ENCODE data around the gene MFN2. TPM values are rescaled to one million over a fixed set of nuclear protein-coding genes. Genes with fewer than 3 reads are reported as not detected.
A peak's percentile ranks its signal among the peaks of the same experiment; 100 is the strongest.

The MFN2 gene
- total RNA-seq, 1 donor from 2014 or later: 29.6 TPM

- Histone ChIP-seq H3K36me3 (no peaks in the 10 kb centered on the region), H3K4me3 (no peak overlapping the region), H3F3A (ENCODE audit: low read depth) (no peaks in the 10 kb centered on the region), H3K9me3 (ENCODE audit: low read depth) (no peaks in the 10 kb centered on the region), H3K79me2 (ENCODE audit: low read depth) (no peaks in the 10 kb centered on the region), H2AFZ (replicated peaks) (no peak overlapping the region), H3K27ac (no peak overlapping the region), H3K27me3 (no peaks in the 10 kb centered on the region), H4K20me1 (ENCODE audit: low read depth) (no peaks in the 10 kb centered on the region), H3K9ac (no peak overlapping the region), H3K4me2 (no peak overlapping the region), H3K4me1 (no peaks in the 10 kb centered on the region)
- Mint-ChIP-seq H3K27me3 (ENCODE audit: insufficient read depth, low read depth) (peaks cover 3% of the 10 kb centered on the region), H3K4me3 (no peak overlapping the region), H3K27ac (no peak overlapping the region), H3K4me1 (no peaks in the 10 kb centered on the region), H3K36me3 (peaks cover 11% of the 10 kb centered on the region), H3K9me3 (no peaks in the 10 kb centered on the region)
- no peak for TF ChIP-seq EZH2 (IDR thresholded peaks at IDR 0.05)
- no peak for TF ChIP-seq EZH2phosphoT487 (IDR thresholded peaks at IDR 0.05)
- TF ChIP-seq CTCF (IDR thresholded peaks at IDR 0.05): no peak
- no peak for DNase-seq (ENCODE audit: low spot score)
Measured at GRCh38 chr1:11963622-11964021, 16.6 kb upstream of the MFN2 start.

- peaks cover 3% of the 10 kb centered on the region for H3K27me3 Mint-ChIP-seq (ENCODE audit: insufficient read depth, low read depth)
- Histone ChIP-seq H2AFZ (replicated peaks) (no peak overlapping the region), H3K4me1 (no peaks in the 10 kb centered on the region), H3K36me3 (no peaks in the 10 kb centered on the region), H3K27me3 (no peaks in the 10 kb centered on the region), H3F3A (ENCODE audit: low read depth) (no peaks in the 10 kb centered on the region), H3K27ac (no peak overlapping the region), H4K20me1 (ENCODE audit: low read depth) (no peaks in the 10 kb centered on the region), H3K4me2 (no peak overlapping the region), H3K79me2 (ENCODE audit: low read depth) (no peaks in the 10 kb centered on the region), H3K9ac (no peak overlapping the region), H3K9me3 (ENCODE audit: low read depth) (no peaks in the 10 kb centered on the region), H3K4me3 (no peak overlapping the region)
- H3K36me3 Mint-ChIP-seq: peaks cover 11% of the 10 kb centered on the region
- H3K4me3 Mint-ChIP-seq: no peak overlapping the region
- no peak for DNase-seq (ENCODE audit: low spot score)
- no peaks in the 10 kb centered on the region for H3K4me1 Mint-ChIP-seq
- no peaks in the 10 kb centered on the region for H3K9me3 Mint-ChIP-seq
- H3K27ac Mint-ChIP-seq: no peak overlapping the region
- TF ChIP-seq EZH2phosphoT487 (IDR thresholded peaks at IDR 0.05) (no peak), EZH2 (IDR thresholded peaks at IDR 0.05) (no peak), CTCF (IDR thresholded peaks at IDR 0.05) (no peak)
Measured at GRCh38 chr1:11964656-11965055, 15.6 kb upstream of the MFN2 start.

GRCh38 chr1:11967028-11967547 lies 13.2 kb upstream of the MFN2 start:
- H3K27ac Mint-ChIP-seq: no peak overlapping the region
- peaks cover 10% of the 10 kb centered on the region for H3K36me3 Mint-ChIP-seq
- H3K9me3 Mint-ChIP-seq: no peaks in the 10 kb centered on the region
- peaks cover 2% of the 10 kb centered on the region for H3K4me1 Mint-ChIP-seq
- DNase-seq (ENCODE audit: low spot score): peak; percentile 61
- no peak overlapping the region for H3K4me3 Mint-ChIP-seq
- H3K36me3 ChIP-seq: no peaks in the 10 kb centered on the region
- H3K27me3 ChIP-seq: no peaks in the 10 kb centered on the region
- no peaks in the 10 kb centered on the region for H3K79me2 ChIP-seq (ENCODE audit: low read depth)
- H3F3A ChIP-seq (ENCODE audit: low read depth): no peaks in the 10 kb centered on the region
- peaks cover 3% of the 10 kb centered on the region for H3K27me3 Mint-ChIP-seq (ENCODE audit: insufficient read depth, low read depth)
- no peaks in the 10 kb centered on the region for H3K4me1 ChIP-seq
- H4K20me1 ChIP-seq (ENCODE audit: low read depth): no peaks in the 10 kb centered on the region
- H2AFZ ChIP-seq (replicated peaks): no peak overlapping the region
- no peak overlapping the region for H3K9ac ChIP-seq
- no peak overlapping the region for H3K27ac ChIP-seq
- no peaks in the 10 kb centered on the region for H3K9me3 ChIP-seq (ENCODE audit: low read depth)
- no peak for TF ChIP-seq EZH2 (IDR thresholded peaks at IDR 0.05)
- TF ChIP-seq EZH2phosphoT487 (IDR thresholded peaks at IDR 0.05): no peak
- TF ChIP-seq CTCF (IDR thresholded peaks at IDR 0.05): peak; percentile 50
- no peak overlapping the region for H3K4me2 ChIP-seq
- no peak overlapping the region for H3K4me3 ChIP-seq
